Gastrocnemius medialis (tissue), 4 donors: ENCODE data around the gene PLXDC2.

ENCODE experiments used
- POLR2A ChIP-seq, 2 donors: fragments of 450-650 bp; IDR thresholded peaks; one replicate each; pipeline ENCODE4 v1.6.1; 2017; ENCODE audit warnings: antibody characterized with exemption in 2 of 2, mild to moderate bottlenecking in 2 of 2, moderate library complexity in 2 of 2
- TF ChIP-seq, protein P1 (sequence below), 5 experiments: fragments of 450-650 bp in 3 of 5; fragments of 200-600 bp in 2 of 5; sonication (generic) in 2 of 5; IDR thresholded peaks in 4 of 5; conservative IDR thresholded peaks in 1 of 5; 1 replicate in 4 of 5; 2 replicates in 1 of 5; pipeline ENCODE4 v1.5.1; 2016 to 2019; ENCODE audit warnings: antibody characterized with exemption in 5 of 5, mild to moderate bottlenecking in 3 of 5, moderate library complexity in 3 of 5

DNA sequence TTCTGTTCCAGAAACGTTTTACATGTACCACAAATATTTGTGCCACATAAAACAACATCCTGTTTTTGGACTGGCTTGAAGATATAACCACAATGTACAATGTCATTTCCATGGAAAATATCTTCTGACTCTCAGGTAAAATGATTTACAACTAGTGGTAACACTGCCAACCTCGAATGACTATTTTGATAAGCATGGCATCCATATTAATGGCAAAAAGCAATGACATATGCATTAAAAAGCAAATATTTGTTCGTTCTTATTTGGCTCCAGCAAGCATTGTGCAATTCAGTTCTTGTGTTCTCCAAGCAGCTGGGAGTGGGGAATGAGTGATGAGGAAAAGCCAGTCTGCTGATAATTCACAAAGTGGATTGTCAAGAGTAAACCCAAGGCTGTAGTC, 289.0 kb downstream of the PLXDC2 start:
- no peak for TF ChIP-seq POLR2A (IDR thresholded peaks at IDR 0.05)
- TF ChIP-seq, protein P1, sequence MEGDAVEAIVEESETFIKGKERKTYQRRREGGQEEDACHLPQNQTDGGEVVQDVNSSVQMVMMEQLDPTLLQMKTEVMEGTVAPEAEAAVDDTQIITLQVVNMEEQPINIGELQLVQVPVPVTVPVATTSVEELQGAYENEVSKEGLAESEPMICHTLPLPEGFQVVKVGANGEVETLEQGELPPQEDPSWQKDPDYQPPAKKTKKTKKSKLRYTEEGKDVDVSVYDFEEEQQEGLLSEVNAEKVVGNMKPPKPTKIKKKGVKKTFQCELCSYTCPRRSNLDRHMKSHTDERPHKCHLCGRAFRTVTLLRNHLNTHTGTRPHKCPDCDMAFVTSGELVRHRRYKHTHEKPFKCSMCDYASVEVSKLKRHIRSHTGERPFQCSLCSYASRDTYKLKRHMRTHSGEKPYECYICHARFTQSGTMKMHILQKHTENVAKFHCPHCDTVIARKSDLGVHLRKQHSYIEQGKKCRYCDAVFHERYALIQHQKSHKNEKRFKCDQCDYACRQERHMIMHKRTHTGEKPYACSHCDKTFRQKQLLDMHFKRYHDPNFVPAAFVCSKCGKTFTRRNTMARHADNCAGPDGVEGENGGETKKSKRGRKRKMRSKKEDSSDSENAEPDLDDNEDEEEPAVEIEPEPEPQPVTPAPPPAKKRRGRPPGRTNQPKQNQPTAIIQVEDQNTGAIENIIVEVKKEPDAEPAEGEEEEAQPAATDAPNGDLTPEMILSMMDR (IDR thresholded peaks at IDR 0.05 in 4 of 5, conservative IDR thresholded peaks at IDR 0.05 in 1 of 5): no peak
